ENCODE data around the gene MDM2.
"Not testable (repeated sequence)": the region's sequence is repeated elsewhere in the genome, so short reads cannot be mapped to it uniquely, and the experiment has no call there.

Gene MDM2

GRCh38 chr12:68804657-68805591 is 3.1 kb upstream of the MDM2 start:
- H3K9ac ChIP-seq: peak overlapping the region; percentile 95 to 100 (median 99)
- H3K27ac ChIP-seq: peak overlapping the region; percentile 94 to 100 (median 99)
- H4K20me1 ChIP-seq: peaks cover under 1 to 18% (median 8%) of the 10 kb centered on the region in 11 experiments; a peak in 12 of 22 replicates
- H3K4me3 ChIP-seq: peak overlapping the region; percentile 74 to 95 (median 88)
- peak overlapping the region; percentile 80 to 98 (median 86) for H3K4me2 ChIP-seq
- peaks cover 30 to 47% (median 35%) of the 10 kb centered on the region in 10 experiments for H3K4me1 ChIP-seq
- H3K27me3 ChIP-seq: no peaks in the 10 kb centered on the region
- peaks cover 4 to 19% (median 8%) of the 10 kb centered on the region in 11 experiments for H3K36me3 ChIP-seq
- TF ChIP-seq Cebpa-rat (IDR thresholded peaks at IDR 0.05): no peak
- H3K9me3 ChIP-seq (replicated peaks in 1 of 11): peaks cover 0 to 7% (median 5%) of the 10 kb centered on the region in 11 experiments; a peak in 15 of 22 replicates

GRCh38 chr12:68805592-68806120 is 2.3 kb upstream of the MDM2 start:
- Histone ChIP-seq H3K4me2 (peak overlapping the region; percentile 80 to 98 (median 86)), H3K4me3 (peak overlapping the region; percentile 74 to 95 (median 88)), H3K9me3 (replicated peaks in 1 of 11) (peaks cover 0 to 10% (median 7%) of the 10 kb centered on the region in 11 experiments; a peak in 15 of 22 replicates), H3K4me1 (peaks cover 30 to 40% (median 35%) of the 10 kb centered on the region in 10 experiments), H3K27me3 (no peaks in the 10 kb centered on the region), H4K20me1 (peaks cover 3 to 25% (median 15%) of the 10 kb centered on the region in 11 experiments; a peak in 12 of 22 replicates), H3K36me3 (peaks cover 12 to 26% (median 16%) of the 10 kb centered on the region in 11 experiments), H3K27ac (peak overlapping the region; percentile 94 to 100 (median 99)), H3K9ac (peak overlapping the region; percentile 95 to 100 (median 99))
- no peak for TF ChIP-seq Cebpa-rat (IDR thresholded peaks at IDR 0.05)

GRCh38 chr12:68806488-68807237 is 1.3 kb upstream of the MDM2 start:
- peak overlapping the region; percentile 74 to 95 (median 88) for H3K4me3 ChIP-seq
- peaks cover 30 to 32% (median 31%) of the 10 kb centered on the region in 10 experiments for H3K4me1 ChIP-seq
- H3K36me3 ChIP-seq: peaks cover 21 to 36% (median 26%) of the 10 kb centered on the region in 11 experiments
- H4K20me1 ChIP-seq: peaks cover 6 to 35% (median 25%) of the 10 kb centered on the region in 11 experiments; a peak in 19 of 22 replicates
- peaks cover 0 to 10% (median 7%) of the 10 kb centered on the region in 11 experiments; a peak in 15 of 22 replicates for H3K9me3 ChIP-seq (replicated peaks in 1 of 11)
- H3K9ac ChIP-seq: peak overlapping the region; percentile 95 to 100 (median 99)
- peak overlapping the region; percentile 94 to 100 (median 99) for H3K27ac ChIP-seq
- peak overlapping the region; percentile 80 to 98 (median 86) for H3K4me2 ChIP-seq
- H3K27me3 ChIP-seq: no peaks in the 10 kb centered on the region
- no peak for TF ChIP-seq Cebpa-rat (IDR thresholded peaks at IDR 0.05)

GRCh38 chr12:68807274-68807575 is 752 bp upstream of the MDM2 start:
- H3K4me1 ChIP-seq: peaks cover 25 to 30% (median 26%) of the 10 kb centered on the region in 10 experiments
- H3K36me3 ChIP-seq: peaks cover 27 to 42% (median 31%) of the 10 kb centered on the region in 11 experiments
- H3K27me3 ChIP-seq; H3K9me3 ChIP-seq (replicated peaks in 1 of 11): not testable (repeated sequence)
- peak overlapping the region; percentile 94 to 100 (median 99) for H3K27ac ChIP-seq
- H4K20me1 ChIP-seq: peaks cover 11 to 40% (median 31%) of the 10 kb centered on the region in 11 experiments; a peak in 21 of 22 replicates
- H3K4me3 ChIP-seq: peak overlapping the region; percentile 74 to 95 (median 88)
- peak overlapping the region; percentile 80 to 98 (median 86) for H3K4me2 ChIP-seq
- H3K9ac ChIP-seq: peak overlapping the region; percentile 95 to 100 (median 99)

GRCh38 chr12:68808388-68809189 is 612 bp downstream of the MDM2 start:
- Histone ChIP-seq H3K4me1 (peaks cover 13 to 30% (median 24%) of the 10 kb centered on the region in 10 experiments), H3K9me3 (replicated peaks in 1 of 11) (peaks cover 0 to 10% (median 7%) of the 10 kb centered on the region in 11 experiments; a peak in 15 of 22 replicates), H3K4me2 (peak overlapping the region; percentile 79 to 98 (median 93)), H3K9ac (peak overlapping the region; percentile 95 to 100 (median 99)), H3K27ac (peak overlapping the region; percentile 94 to 100 (median 99)), H3K36me3 (peaks cover 40 to 56% (median 45%) of the 10 kb centered on the region in 11 experiments), H3K4me3 (peak overlapping the region; percentile 74 to 95 (median 88)), H3K27me3 (no peaks in the 10 kb centered on the region), H4K20me1 (peaks cover 25 to 54% (median 45%) of the 10 kb centered on the region in 11 experiments)
- no peak for TF ChIP-seq Cebpa-rat (IDR thresholded peaks at IDR 0.05)

GRCh38 chr12:68809190-68810026 is 1.4 kb downstream of the MDM2 start:
- Histone ChIP-seq H3K9me3 (replicated peaks in 1 of 11) (peaks cover 0 to 10% (median 7%) of the 10 kb centered on the region in 11 experiments; a peak in 15 of 22 replicates), H3K36me3 (peaks cover 49 to 64% (median 53%) of the 10 kb centered on the region in 11 experiments), H4K20me1 (peaks cover 33 to 62% (median 53%) of the 10 kb centered on the region in 11 experiments), H3K4me3 (peak overlapping the region; percentile 74 to 95 (median 88)), H3K27ac (peak overlapping the region; percentile 94 to 100 (median 99)), H3K9ac (peak overlapping the region; percentile 95 to 100 (median 99)), H3K4me1 (peaks cover 13 to 30% (median 24%) of the 10 kb centered on the region in 10 experiments), H3K27me3 (no peaks in the 10 kb centered on the region), H3K4me2 (peak overlapping the region; percentile 80 to 98 (median 93))
- no peak for TF ChIP-seq Cebpa-rat (IDR thresholded peaks at IDR 0.05)

GRCh38 chr12:68810027-68810389 is 2.0 kb downstream of the MDM2 start:
- Histone ChIP-seq H3K36me3 (peaks cover 55 to 70% (median 59%) of the 10 kb centered on the region in 11 experiments), H3K4me1 (peaks cover 15 to 34% (median 28%) of the 10 kb centered on the region in 10 experiments), H3K27ac (peak overlapping the region; percentile 94 to 100 (median 99)), H3K4me3 (peak overlapping the region; percentile 74 to 95 (median 88)), H3K4me2 (peak overlapping the region; percentile 80 to 98 (median 93)), H3K9ac (peak overlapping the region; percentile 95 to 100 (median 99)), H4K20me1 (peaks cover 39 to 68% (median 59%) of the 10 kb centered on the region in 11 experiments)
- not testable (repeated sequence) for H3K27me3 ChIP-seq; H3K9me3 ChIP-seq (replicated peaks in 1 of 11)
- TF ChIP-seq Cebpa-rat (IDR thresholded peaks at IDR 0.05): peak in 6 of 11 experiments; percentile 29 to 79 (median 36); a peak in 6 of 22 replicates

GRCh38 chr12:68811573-68811972 is 3.6 kb downstream of the MDM2 start:
- H3K27me3 ChIP-seq; H3K9me3 ChIP-seq (replicated peaks in 1 of 11): not testable (repeated sequence)
- Histone ChIP-seq H4K20me1 (peaks cover 55 to 78% (median 74%) of the 10 kb centered on the region in 11 experiments), H3K36me3 (peaks cover 70 to 85% (median 75%) of the 10 kb centered on the region in 11 experiments), H3K9ac (peak overlapping the region; percentile 95 to 100 (median 99)), H3K4me2 (peak overlapping the region; percentile 80 to 98 (median 93)), H3K4me3 (peak overlapping the region; percentile 74 to 95 (median 88)), H3K4me1 (peaks cover 30 to 49% (median 42%) of the 10 kb centered on the region in 10 experiments), H3K27ac (peak overlapping the region; percentile 26 to 100 (median 99); a peak in 21 of 22 replicates)
